G401 (cell line): ENCODE data around the gene NENF. TPM values are rescaled to one million over a fixed set of nuclear protein-coding genes. Genes with fewer than 3 reads are reported as not detected.
"Not testable (repeated sequence)": the region's sequence is repeated elsewhere in the genome, so short reads cannot be mapped to it uniquely, and the experiment has no call there.

Experiments
- DNase-seq: peaks from one replicate; pipeline ENCODE4 v3.0.0-alpha.2; 2015; ENCODE audit warnings: low spot score
- in situ Hi-C: cut with HindIII; loops from 2 replicates; pipeline ENCODE4 v1.10.0; 2016; ENCODE audit warnings: low sequenced_read_pairs, mixed read lengths
- total RNA-seq: library from RNA; depleted of rRNA; stranded (reverse); fragments of >200 nt; shearing (Covaris generic); gene quantifications from 2 replicates; pipeline ENCODE4 v1.2.3, GENCODE V29; 2014

Gene NENF
- total RNA-seq, 1 experiment from 2014 or later: 58.2 TPM

DNA sequence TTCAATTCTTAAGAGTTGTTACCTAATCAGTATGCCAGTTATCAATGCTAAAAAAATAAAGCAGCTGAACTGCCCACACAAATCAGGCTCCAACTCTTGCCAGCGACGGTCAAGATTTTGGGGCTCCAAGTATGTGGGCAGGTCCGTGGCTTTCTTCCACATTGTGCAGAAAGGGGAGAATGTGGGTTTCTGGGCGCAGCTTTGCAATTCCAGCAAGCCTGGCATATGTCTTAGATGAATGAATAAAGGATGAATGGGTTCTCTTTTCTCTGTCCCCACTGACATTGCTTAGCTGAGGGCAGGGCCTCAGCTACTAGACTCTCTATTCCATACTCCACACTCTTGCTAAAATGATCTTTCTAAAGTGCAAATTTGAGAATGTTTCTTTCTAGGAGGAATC, 42.4 kb downstream of the NENF start:
- no peak for DNase-seq
- in situ Hi-C loops: no loop called here

- in situ Hi-C loops, DNase-seq: not testable (repeated sequence)
Measured at GRCh38 chr1:212475831-212476230, 43.1 kb downstream of the NENF start.

GRCh38 chr1:212477014-212477679, 44.4 kb downstream of the NENF start:
- in situ Hi-C loops: no loop called here
- DNase-seq: peak; percentile 86

GRCh38 chr1:212477680-212478466, 45.2 kb downstream of the NENF start:
- no peak for DNase-seq
- in situ Hi-C loops: no loop called here

- in situ Hi-C loops: no loop called here
Measured at GRCh38 chr1:212478467-212479025, 45.8 kb downstream of the NENF start.

DNA sequence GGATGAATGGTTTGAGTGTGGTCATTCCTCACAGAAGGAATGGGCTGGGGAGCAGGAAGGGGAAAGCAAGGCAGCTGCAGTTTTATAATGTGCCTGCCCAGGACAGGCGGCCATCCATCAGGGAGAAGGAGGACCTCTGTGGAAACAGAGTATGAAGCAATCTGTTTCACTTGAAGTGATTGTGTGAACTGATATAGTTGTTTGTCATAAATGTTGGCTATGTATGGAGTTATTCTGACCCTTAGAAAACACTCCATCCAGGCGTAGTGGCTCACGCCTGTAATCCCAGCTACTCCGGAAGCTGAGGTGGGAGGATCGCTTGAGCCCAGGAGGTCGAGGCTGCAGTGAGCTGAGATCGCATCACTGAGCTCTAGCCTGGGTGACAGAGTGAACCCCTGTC, 46.5 kb downstream of the NENF start:
- in situ Hi-C loops: no loop called here
- no peak for DNase-seq

More at GRCh38 chr1:212478467-212479025, 45.8 kb downstream of the NENF start:
- no peak for DNase-seq

GRCh38 chr1:212480711-212481437, 48.2 kb downstream of the NENF start:
- in situ Hi-C loops, DNase-seq: not testable (repeated sequence)

DNA sequence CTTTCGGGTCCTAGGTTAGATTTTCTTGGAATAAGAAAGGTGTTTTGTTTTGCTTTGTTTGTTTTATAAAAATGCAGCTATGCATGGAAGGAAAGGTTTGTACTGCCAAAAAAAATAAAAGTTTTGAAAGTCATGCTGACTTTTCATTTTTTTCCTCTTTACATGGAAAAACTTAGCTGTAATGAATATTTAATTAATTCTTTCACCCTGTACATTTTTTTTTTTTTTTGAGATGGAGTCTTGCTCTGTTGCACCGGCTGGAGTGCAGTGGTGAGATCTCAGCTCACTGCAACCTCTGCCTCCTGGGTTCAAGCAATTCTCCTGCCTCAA, 48.7 kb downstream of the NENF start:
- in situ Hi-C loops: no loop called here
- no peak for DNase-seq

DNA sequence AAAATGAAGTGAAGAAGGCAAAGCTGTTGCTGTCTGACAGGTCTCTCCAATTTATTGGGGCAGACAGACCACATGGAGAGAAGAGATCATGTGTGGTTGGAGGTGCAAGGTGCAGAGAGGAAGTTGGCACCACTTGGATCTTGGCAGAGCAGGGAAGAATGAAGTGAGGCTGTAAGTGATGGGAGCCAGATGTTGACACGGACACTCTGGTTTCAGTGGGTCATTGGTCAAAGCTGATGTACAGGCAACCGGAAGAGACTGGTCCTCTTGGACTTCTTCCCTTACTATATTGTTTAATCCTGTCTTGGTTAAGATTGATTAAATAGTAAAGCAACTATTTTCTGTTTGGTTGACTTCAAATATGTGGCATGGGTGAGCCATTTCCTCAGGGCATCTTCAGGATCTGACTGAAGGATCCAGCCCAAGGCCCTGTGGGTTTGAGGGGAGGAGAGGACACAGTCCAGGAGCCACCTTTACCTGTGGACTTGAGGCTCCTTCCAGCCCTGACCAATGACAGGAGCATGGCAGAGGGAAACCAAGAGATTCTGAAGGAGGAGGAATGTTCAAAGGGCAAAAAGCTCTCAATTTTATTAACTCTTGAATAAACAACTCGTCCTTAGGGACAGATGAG, 49.4 kb downstream of the NENF start:
- in situ Hi-C loops: no loop called here
- DNase-seq: no peak

DNA sequence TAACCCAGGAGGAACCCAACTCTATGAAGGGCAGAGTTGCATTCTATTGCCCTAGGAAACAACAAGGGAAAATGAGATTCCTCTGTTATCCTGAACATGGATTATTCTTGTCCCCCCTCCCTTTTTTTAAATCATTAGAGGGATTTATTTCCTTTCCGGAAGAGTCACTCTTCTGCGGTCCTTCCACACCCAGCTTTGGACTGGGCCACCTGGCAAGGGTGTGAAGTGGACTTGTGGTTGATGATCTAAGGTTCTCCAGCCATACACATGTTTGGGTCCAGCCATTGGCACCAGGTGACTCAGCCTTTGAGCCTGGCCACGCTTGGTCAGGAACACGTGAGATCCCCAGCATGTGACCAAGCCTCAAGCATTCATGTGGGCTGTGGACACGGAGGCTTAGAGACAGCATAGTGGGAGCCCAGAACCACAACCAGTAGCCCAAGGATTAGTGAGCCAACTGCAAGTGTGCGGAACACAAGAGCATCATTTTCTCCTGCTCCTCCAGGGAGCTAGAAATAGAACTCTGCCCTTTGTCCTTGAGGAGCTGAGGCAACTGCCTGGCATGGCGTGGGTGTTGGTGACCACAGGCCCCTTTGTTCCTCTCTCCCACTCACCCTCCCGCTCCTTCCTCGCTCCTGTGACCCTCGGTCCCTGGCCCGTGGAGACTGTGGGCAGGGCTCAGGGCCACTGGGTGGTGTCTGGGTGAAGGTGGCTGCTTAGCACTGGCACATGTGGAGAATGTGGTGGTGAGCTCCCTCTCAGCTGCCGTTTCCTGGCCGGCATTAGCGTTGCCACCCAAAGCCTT, 50.1 kb downstream of the NENF start:
- DNase-seq: no peak
- in situ Hi-C loops: no loop called here

- DNase-seq: no peak
- in situ Hi-C loops: no loop called here
Measured at GRCh38 chr1:212484701-212485570, 52.2 kb downstream of the NENF start.

DNA sequence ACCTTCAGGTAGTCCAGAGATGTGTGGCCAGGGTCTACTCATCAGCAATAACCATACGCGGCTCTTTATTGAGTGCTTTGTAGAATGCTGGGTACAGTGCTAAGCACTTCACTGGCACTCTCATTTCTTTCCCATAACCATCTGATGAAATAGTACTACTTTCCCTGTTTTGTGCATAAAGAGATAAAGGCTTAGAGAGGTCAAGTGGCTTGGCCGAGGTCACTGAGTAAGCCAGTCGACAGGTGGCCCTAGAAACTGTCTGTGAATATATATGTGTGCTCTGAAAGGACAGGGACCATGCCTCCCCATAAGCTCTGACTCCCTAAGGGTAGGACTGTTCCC, 52.8 kb downstream of the NENF start:
- in situ Hi-C loops: no loop called here
- no peak for DNase-seq

DNA sequence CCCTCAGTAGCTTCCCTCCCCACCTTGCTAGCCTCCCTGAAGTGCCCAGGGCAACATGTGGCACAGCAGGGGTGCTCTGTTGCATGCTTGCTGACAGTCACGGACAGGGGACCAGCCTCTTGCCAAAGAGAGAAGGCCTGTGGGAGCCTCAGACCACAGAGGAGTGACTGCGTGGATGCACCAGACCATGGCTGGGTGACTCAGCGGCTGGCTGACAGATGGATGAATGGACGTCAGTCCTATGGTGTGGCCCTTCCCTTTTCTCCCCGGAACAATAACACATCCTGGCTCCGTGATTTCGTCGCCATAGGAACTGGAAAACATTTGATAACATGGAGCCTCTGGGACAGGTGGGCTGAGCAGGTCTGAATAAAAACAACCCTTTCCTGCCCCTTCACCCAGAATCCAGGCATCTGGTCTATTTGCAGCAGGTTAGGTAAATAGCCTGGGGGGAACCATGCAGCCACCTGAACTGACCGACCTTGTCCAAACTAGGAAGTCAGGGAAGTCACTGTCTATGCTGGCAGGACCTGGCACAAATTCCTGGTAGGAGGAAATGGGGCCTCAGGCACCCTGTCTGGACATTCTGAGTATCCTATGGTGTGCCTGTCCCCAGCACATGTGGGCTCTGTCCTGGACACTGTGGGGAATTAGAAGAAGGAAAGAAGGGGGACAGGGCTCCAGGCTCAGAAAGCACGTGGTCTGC, 53.3 kb downstream of the NENF start:
- no peak for DNase-seq

DNA sequence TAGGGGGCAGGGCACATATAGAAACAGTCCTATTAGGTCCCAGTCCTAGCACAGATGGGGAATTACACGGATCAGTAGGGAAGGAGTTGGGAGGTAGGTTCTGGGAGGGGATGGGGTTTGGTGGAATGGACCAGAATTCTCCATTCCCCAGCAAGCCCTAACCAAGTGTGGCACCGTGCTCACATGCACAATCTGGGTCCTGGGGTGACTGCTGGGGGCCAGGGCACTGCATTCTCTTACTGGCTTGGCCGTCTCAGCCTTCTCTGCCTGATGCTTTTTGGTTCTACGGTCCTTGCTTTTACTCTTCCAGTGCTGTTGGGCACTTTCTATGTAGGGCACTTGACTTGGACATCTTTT, 53.9 kb downstream of the NENF start:
- in situ Hi-C loops: no loop called here
- DNase-seq: no peak

More for the DNA sequence above, 53.3 kb downstream of the NENF start:
- in situ Hi-C loops: no loop called here

DNA sequence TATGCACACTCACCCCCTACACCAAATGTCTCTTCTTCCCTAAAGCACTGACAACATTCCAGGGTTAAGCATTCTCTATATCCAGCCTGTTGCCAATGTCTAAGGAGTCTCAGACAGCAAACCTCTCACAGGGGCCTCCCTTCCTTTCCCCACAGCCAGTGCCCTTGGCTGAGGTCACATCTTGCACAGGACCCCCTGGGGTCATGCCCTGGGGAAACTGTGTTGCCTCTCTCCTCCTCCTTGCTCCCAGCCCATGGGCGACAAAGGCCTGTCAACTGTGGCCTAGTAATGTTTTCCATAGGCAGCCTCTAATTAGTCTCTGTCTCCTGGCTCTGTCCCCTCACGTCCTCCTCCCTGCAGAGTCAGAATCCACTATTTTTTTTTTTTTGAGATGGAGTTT, 54.6 kb downstream of the NENF start:
- in situ Hi-C loops: no loop called here
- no peak for DNase-seq

- DNase-seq: no peak
- in situ Hi-C loops: no loop called here
Measured at GRCh38 chr1:212487774-212488435, 55.2 kb downstream of the NENF start.
